ENCODE results near the gene MAST4.

Gene MAST4

DNA sequence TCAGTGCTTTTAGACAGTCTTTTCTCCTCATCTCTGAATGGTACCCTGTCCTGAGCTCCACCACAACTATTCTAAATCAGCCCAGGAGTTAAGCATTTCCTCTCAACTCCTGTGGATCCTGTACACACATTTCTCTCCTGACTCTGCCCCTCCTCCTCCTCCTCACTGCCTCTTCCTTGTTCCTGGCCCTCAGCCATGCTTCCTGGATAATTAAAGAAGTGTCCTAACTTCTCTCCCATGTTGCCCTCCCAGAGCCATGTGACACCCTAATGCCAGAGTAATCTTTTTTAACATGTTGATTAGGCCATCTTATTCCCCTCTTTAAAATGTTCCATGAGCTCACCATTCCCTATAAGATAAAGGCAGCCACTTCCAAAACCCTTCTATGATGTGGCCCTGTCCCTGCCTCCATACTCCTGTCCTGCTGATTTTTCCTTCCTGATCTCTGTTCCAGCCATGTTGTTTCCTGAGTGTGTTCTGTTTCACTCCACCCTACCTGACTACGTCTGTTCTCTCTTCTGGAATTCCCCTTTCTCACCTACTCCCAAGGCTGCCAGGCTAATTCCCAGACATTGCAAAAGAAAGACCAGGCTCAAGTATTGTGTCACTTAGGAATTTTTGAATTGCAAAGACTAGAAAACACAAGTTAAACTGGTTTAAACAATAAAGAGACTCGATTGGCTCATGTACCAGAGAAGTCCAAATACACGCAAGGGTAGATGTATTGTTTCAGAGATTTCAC lies 295.2 kb downstream of the MAST4 start:
- Histone ChIP-seq H3K27ac (ENCODE audit: low read depth, low read length) (peak overlapping the region; percentile 1), H3K27me3 (ENCODE audit: control insufficient read depth, insufficient read depth, low read length) (no peaks in the 10 kb centered on the region), H3K9ac (ENCODE audit: low read depth, low read length) (no peak overlapping the region), H3K9me3 (ENCODE audit: control insufficient read depth, insufficient read depth, low read length) (no peaks in the 10 kb centered on the region), H3K36me3 (ENCODE audit: control insufficient read depth, insufficient read depth, low read length) (no peaks in the 10 kb centered on the region), H3K4me1 (ENCODE audit: control insufficient read depth, insufficient read depth, low read length) (peaks cover 17% of the 10 kb centered on the region), H3K4me3 (ENCODE audit: low read depth, low read length) (no peak overlapping the region)

DNA sequence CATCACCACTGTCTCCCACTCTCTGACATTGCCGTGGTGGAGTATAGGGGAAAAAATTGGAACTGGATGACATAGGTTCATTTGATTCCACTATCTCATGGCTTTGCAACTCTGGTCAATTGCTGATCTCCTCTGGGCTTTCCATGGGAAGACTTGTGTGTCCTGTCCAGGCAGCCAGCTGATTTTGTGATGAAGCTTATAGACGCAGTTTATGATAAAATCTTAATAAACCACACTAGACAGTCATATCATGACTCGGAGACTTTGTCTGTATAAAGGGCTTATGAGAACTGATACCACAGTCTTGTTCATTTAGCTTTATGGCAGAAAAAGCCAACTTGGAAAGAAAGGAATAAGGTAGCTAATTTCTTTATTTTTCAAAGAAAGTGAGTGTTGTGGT lies 296.5 kb downstream of the MAST4 start:
- H3K4me3 ChIP-seq (ENCODE audit: low read depth, low read length), result no peak overlapping the region
- H3K9ac ChIP-seq (ENCODE audit: low read depth, low read length), result no peak overlapping the region
- no peaks in the 10 kb centered on the region for H3K9me3 ChIP-seq (ENCODE audit: control insufficient read depth, insufficient read depth, low read length)
- peaks cover 22% of the 10 kb centered on the region for H3K4me1 ChIP-seq (ENCODE audit: control insufficient read depth, insufficient read depth, low read length)
- no peaks in the 10 kb centered on the region for H3K36me3 ChIP-seq (ENCODE audit: control insufficient read depth, insufficient read depth, low read length)
- H3K27me3 ChIP-seq (ENCODE audit: control insufficient read depth, insufficient read depth, low read length), result no peaks in the 10 kb centered on the region
- no peak overlapping the region for H3K27ac ChIP-seq (ENCODE audit: low read depth, low read length)

DNA sequence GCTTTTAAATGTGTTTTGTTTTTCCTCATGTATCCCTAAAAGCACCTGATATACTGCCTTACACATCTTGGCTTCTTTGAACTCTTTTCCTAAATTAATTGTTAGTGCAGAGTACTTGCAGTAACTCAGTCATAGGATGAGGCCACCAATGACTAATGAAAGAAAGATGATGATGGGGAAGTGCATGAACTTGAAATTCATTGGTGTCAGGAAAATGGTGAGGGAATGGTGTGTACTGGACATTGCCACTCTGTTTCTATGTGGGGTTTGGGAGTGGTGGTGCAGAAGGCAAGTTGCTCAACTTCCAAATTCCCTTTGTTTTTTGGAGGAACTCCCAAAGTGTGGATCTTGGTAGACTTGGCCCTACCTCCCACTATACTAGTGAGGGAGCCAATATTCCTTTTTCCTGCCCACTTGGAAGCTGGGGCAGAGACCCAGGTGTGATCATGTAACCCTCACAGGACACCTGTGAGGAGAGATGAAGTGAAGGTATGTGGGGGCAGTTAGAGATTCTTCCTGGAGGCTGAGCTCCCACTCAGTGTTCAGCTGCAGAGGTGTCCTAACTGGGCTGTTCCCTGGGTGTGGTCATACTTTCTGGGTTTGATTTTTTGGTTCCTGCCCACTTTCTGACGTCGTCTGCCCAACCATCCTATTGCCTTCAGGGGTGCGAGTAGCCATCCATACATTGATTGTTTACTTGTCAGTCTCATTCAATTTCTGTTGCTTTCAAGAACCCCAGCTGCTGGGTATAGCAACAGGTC lies 298.5 kb downstream of the MAST4 start:
- H3K9ac ChIP-seq (ENCODE audit: low read depth, low read length), result no peak overlapping the region
- no peaks in the 10 kb centered on the region for H3K9me3 ChIP-seq (ENCODE audit: control insufficient read depth, insufficient read depth, low read length)
- peaks cover 30% of the 10 kb centered on the region for H3K4me1 ChIP-seq (ENCODE audit: control insufficient read depth, insufficient read depth, low read length)
- H3K4me3 ChIP-seq (ENCODE audit: low read depth, low read length), result no peak overlapping the region
- H3K27me3 ChIP-seq (ENCODE audit: control insufficient read depth, insufficient read depth, low read length), result 0 out of 2 replicates have a peak, but pooled peaks cover 1% of the 10 kb centered on the region
- no peak overlapping the region for H3K27ac ChIP-seq (ENCODE audit: low read depth, low read length)
- no peaks in the 10 kb centered on the region for H3K36me3 ChIP-seq (ENCODE audit: control insufficient read depth, insufficient read depth, low read length)

DNA sequence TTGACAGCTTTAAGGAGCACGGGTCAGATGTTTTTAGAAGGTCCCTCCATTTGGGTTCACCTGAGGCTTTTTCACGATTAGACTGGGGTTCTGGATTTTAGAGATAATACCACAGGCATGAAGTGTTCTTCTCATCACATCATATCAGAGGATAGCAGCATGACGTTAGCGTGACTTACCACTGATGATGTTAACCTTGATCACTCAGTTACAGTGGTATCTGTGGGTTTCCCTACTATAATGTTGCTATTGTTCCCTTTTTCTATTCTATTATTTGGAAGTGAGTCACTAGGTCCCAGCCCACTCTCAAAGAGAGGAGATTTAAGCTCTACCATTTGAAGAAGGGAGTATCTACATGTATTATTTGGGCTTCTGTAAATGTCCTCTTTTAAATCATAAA lies 300.0 kb downstream of the MAST4 start:
- H3K27ac ChIP-seq (ENCODE audit: low read depth, low read length), result no peak overlapping the region
- H3K9ac ChIP-seq (ENCODE audit: low read depth, low read length), result no peak overlapping the region
- H3K27me3 ChIP-seq (ENCODE audit: control insufficient read depth, insufficient read depth, low read length), result peaks cover 9% of the 10 kb centered on the region
- peaks cover 26% of the 10 kb centered on the region for H3K4me1 ChIP-seq (ENCODE audit: control insufficient read depth, insufficient read depth, low read length)
- no peaks in the 10 kb centered on the region for H3K36me3 ChIP-seq (ENCODE audit: control insufficient read depth, insufficient read depth, low read length)
- H3K9me3 ChIP-seq (ENCODE audit: control insufficient read depth, insufficient read depth, low read length), result no peaks in the 10 kb centered on the region
- H3K4me3 ChIP-seq (ENCODE audit: low read depth, low read length), result no peak overlapping the region

DNA sequence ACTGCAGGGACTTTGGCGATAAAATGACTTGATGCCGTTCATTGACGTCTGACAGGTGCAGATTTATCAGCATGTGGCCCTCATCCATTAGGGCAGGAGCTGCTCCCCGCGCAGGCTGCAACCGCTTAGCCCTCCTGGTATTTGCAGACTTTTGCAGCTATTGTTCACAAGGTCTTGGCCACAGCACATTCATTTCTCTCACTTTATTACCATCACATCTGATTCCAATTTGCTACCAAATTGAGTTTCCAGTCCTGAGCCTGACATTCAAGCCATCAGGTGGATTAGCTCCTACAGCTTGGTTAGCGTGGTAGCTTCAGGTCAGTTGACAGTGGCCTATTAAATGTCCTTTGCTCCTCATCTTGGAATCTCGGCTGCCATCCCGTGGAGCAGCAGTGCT lies 301.2 kb downstream of the MAST4 start:
- Histone ChIP-seq H3K9ac (ENCODE audit: low read depth, low read length) (no peak overlapping the region), H3K9me3 (ENCODE audit: control insufficient read depth, insufficient read depth, low read length) (no peaks in the 10 kb centered on the region), H3K4me3 (ENCODE audit: low read depth, low read length) (no peak overlapping the region), H3K4me1 (ENCODE audit: control insufficient read depth, insufficient read depth, low read length) (peaks cover 15% of the 10 kb centered on the region), H3K27ac (ENCODE audit: low read depth, low read length) (no peak overlapping the region), H3K27me3 (ENCODE audit: control insufficient read depth, insufficient read depth, low read length) (peaks cover 21% of the 10 kb centered on the region), H3K36me3 (ENCODE audit: control insufficient read depth, insufficient read depth, low read length) (no peaks in the 10 kb centered on the region)

DNA sequence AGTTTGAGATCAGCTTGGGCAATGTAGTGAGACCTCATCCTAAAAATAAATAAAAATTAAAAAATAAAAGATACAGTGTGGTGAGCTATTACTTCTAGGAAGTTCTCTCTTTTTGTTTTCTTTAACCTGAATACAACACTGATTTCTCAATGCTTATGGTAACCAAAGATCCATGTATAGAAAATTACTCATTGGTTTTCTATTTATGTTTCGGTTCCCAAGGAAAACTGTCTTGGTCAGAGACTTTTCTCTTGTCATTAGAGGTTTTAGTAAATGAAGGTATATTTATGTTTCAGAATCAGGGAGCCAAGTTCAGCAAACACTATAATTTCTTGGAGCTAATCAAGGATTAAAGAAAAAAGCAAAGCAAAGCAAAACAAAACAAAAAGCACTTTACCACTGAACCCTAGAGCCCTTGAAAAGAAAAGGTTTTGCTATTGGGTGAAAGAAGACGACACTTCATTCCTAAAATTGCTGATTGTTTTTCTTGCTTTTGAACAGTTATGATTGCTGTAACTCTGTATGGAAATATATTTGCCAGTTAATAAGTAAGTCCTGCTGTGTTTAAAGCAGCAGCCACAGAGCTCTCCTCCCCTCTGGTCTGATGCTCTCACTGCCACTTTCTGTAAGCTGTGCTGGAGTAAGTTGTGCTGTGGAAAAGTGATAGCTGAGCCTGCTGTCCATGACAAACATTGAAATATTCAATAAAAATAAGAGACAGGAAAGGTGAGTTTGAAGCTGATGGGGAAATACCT lies 302.2 kb downstream of the MAST4 start:
- H3K4me1 ChIP-seq (ENCODE audit: control insufficient read depth, insufficient read depth, low read length), result peaks cover 17% of the 10 kb centered on the region
- no peak overlapping the region for H3K9ac ChIP-seq (ENCODE audit: low read depth, low read length)
- H3K9me3 ChIP-seq (ENCODE audit: control insufficient read depth, insufficient read depth, low read length), result no peaks in the 10 kb centered on the region
- H3K27ac ChIP-seq (ENCODE audit: low read depth, low read length), result no peak overlapping the region
- H3K36me3 ChIP-seq (ENCODE audit: control insufficient read depth, insufficient read depth, low read length), result no peaks in the 10 kb centered on the region
- H3K27me3 ChIP-seq (ENCODE audit: control insufficient read depth, insufficient read depth, low read length), result peaks cover 32% of the 10 kb centered on the region
- no peak overlapping the region for H3K4me3 ChIP-seq (ENCODE audit: low read depth, low read length)

DNA sequence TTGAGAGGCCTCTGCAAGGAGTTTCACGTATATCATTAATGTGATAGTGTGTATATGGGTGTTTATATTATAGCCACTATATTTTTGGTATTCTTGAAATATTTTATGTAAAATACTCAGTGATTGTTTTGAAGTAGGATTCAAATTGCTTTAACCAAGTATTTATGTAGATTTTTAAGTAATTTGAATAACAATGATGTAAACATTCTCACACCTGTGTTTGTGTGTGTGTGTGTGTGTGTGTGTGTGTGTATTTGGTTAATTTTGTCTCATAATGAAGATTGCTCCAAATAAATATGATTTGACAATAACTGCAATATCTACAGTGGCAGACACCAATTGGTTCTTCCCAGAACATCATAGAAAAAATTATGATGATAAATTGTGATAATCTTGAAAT lies 307.0 kb downstream of the MAST4 start:
- peaks cover 80% of the 10 kb centered on the region for H3K27me3 ChIP-seq (ENCODE audit: control insufficient read depth, insufficient read depth, low read length)
- no peak overlapping the region for H3K4me3 ChIP-seq (ENCODE audit: low read depth, low read length)
- H3K27ac ChIP-seq (ENCODE audit: low read depth, low read length), result no peak overlapping the region
- no peaks in the 10 kb centered on the region for H3K36me3 ChIP-seq (ENCODE audit: control insufficient read depth, insufficient read depth, low read length)
- peaks cover 56% of the 10 kb centered on the region for H3K4me1 ChIP-seq (ENCODE audit: control insufficient read depth, insufficient read depth, low read length)
- H3K9me3 ChIP-seq (ENCODE audit: control insufficient read depth, insufficient read depth, low read length), result no peaks in the 10 kb centered on the region
- no peak overlapping the region for H3K9ac ChIP-seq (ENCODE audit: low read depth, low read length)

DNA sequence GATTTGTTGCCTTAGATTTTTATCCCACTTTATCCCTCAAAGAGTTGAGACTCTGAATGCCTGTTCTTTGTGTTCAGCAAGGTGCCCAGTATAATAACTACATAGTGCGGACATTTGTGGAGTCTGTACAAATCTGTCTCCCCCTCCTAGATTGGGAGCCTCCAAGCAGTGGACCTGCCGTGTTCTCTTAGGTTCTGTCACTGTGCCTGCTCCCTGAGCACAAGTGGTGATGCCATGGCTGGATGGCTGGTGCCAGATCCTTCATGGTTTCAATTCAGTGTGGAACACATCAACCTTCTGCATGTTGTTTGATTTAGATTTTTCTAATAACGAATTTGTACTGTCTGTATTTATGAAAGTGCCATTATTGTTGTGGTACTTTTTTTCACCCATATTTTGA lies 307.5 kb downstream of the MAST4 start:
- Histone ChIP-seq H3K36me3 (ENCODE audit: control insufficient read depth, insufficient read depth, low read length) (no peaks in the 10 kb centered on the region), H3K9ac (ENCODE audit: low read depth, low read length) (no peak overlapping the region), H3K9me3 (ENCODE audit: control insufficient read depth, insufficient read depth, low read length) (no peaks in the 10 kb centered on the region), H3K4me1 (ENCODE audit: control insufficient read depth, insufficient read depth, low read length) (peaks cover 58% of the 10 kb centered on the region), H3K4me3 (ENCODE audit: low read depth, low read length) (peak overlapping the region; percentile 28; the same call in 1 of the 2 replicates), H3K27ac (ENCODE audit: low read depth, low read length) (no peak overlapping the region), H3K27me3 (ENCODE audit: control insufficient read depth, insufficient read depth, low read length) (peaks cover 85% of the 10 kb centered on the region)

DNA sequence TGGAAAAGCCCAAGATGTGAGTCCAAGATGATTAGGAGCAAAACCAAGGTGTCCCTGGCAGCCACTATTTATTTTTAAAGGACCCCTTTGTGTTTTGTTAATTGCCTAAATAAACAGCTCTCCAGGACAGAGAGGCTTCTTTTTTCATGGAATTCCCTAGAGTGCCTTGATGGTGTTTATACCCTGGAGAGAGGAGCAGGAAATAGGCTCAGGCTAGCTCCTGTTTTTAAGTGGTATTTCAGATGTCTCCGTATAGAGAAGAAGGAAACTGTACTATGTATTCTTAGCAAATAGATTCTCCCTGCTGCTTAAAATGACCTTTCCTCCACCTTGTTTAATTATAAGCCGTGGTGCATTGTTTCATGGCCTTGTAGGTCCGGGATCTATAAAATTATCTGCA lies 308.0 kb downstream of the MAST4 start:
- peak overlapping the region; percentile 38 for H3K27ac ChIP-seq (ENCODE audit: low read depth, low read length)

DNA sequence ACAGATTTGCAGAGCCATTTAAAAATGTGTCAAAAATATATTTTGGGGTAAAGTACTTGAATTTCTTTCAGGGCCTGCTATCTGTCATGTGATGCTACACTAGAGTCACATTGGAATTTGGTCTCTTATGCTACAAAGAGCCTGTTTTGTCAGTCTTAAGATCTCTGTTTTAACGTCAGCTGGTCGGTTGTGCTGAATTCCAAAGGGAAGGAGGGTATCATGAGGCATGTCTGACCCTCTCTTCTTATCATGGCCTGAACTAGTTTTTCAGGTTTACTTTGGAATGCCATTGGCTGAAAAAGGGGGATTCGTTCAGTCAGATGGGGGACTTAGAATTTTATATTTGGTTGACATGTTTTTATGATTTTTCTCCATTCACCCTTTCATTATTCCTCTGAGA lies 309.8 kb downstream of the MAST4 start:
- peaks cover 88% of the 10 kb centered on the region for H3K27me3 ChIP-seq (ENCODE audit: control insufficient read depth, insufficient read depth, low read length)
- no peak overlapping the region for H3K27ac ChIP-seq (ENCODE audit: low read depth, low read length)
- peak overlapping the region; percentile 3; the same call in 1 of the 2 replicates for H3K4me3 ChIP-seq (ENCODE audit: low read depth, low read length)
- no peaks in the 10 kb centered on the region for H3K36me3 ChIP-seq (ENCODE audit: control insufficient read depth, insufficient read depth, low read length)
- no peaks in the 10 kb centered on the region for H3K9me3 ChIP-seq (ENCODE audit: control insufficient read depth, insufficient read depth, low read length)
- H3K4me1 ChIP-seq (ENCODE audit: control insufficient read depth, insufficient read depth, low read length), result peaks cover 54% of the 10 kb centered on the region
- no peak overlapping the region for H3K9ac ChIP-seq (ENCODE audit: low read depth, low read length)

More for the DNA sequence above, 308.0 kb downstream of the MAST4 start:
- H3K9ac ChIP-seq (ENCODE audit: low read depth, low read length), result no peak overlapping the region
- H3K4me3 ChIP-seq (ENCODE audit: low read depth, low read length), result peak overlapping the region; percentile 28; the same call in 1 of the 2 replicates
- H3K36me3 ChIP-seq (ENCODE audit: control insufficient read depth, insufficient read depth, low read length), result no peaks in the 10 kb centered on the region
- peaks cover 89% of the 10 kb centered on the region for H3K27me3 ChIP-seq (ENCODE audit: control insufficient read depth, insufficient read depth, low read length)
- no peaks in the 10 kb centered on the region for H3K9me3 ChIP-seq (ENCODE audit: control insufficient read depth, insufficient read depth, low read length)
- peaks cover 55% of the 10 kb centered on the region for H3K4me1 ChIP-seq (ENCODE audit: control insufficient read depth, insufficient read depth, low read length)
